ENCODE measurements around the gene NOB1. TPM values are rescaled to one million over a fixed set of nuclear protein-coding genes. Genes with fewer than 3 reads are reported as not detected.
"Not testable (repeated sequence)": the region's sequence is repeated elsewhere in the genome, so short reads cannot be mapped to it uniquely, and the experiment has no call there.

The NOB1 gene
- total and polyA plus RNA-seq, 10 donors = 35.1 to 48.8 (median 41.4) TPM

GRCh38 chr16:69732101-69732500, 22.6 kb downstream of the NOB1 start:
- Histone ChIP-seq H3K36me3 (no peaks in the 10 kb centered on the region), H3K4me3 (no peak overlapping the region), H3K27ac (no peak overlapping the region), H3K4me1 (peaks cover 4 to 15% (median 13%) of the 10 kb centered on the region in 6 donors), H3K9me3 (no peaks in the 10 kb centered on the region), H3K27me3 (replicated peaks in 1 of 7) (no peaks in the 10 kb centered on the region)
- no peak for TF ChIP-seq POLR2AphosphoS5 (IDR thresholded peaks at IDR 0.05)
- TF ChIP-seq CTCF (IDR thresholded peaks at IDR 0.05 in 8 of 11, conservative IDR thresholded peaks at IDR 0.05 in 3 of 11) = no peak
- no peak for TF ChIP-seq POLR2A (IDR thresholded peaks at IDR 0.05)
- intact Hi-C loops (cut with DNase I; ENCODE audit: low total_unique reads) = no loop called here
- no peak for DNase-seq
- 93 to 96% (median 95%) methylated on average over 6 of the region's 6 CpGs for WGBS, 5 donors

GRCh38 chr16:69731280-69731679, 23.4 kb downstream of the NOB1 start:
- H3K36me3 ChIP-seq; intact Hi-C loops (cut with DNase I; ENCODE audit: low total_unique reads); H3K9me3 ChIP-seq; H3K27me3 ChIP-seq (replicated peaks in 1 of 7); H3K4me3 ChIP-seq; DNase-seq; H3K27ac ChIP-seq: not testable (repeated sequence)
- H3K4me1 ChIP-seq = peaks cover 9 to 23% (median 19%) of the 10 kb centered on the region in 6 donors
- WGBS, 5 donors = 78 to 89% (median 88%) methylated on average over 5 of the region's 5 CpGs

- peak; percentile 6 for DNase-seq
- intact Hi-C loops (cut with DNase I; ENCODE audit: low total_unique reads) = not testable (repeated sequence)
These were observed 25.7 kb downstream of the NOB1 start for GRCh38 chr16:69729030-69729429.

GRCh38 chr16:69727916-69728270, 26.8 kb downstream of the NOB1 start:
- WGBS, 5 donors = 76 to 89% (median 85%) methylated on average over 5 of the region's 5 CpGs
- Histone ChIP-seq H3K27ac (peak overlapping the region in 5 of 8 donors; percentile 70 to 89 (median 86)), H3K36me3 (no peaks in the 10 kb centered on the region), H3K27me3 (replicated peaks in 1 of 7) (no peaks in the 10 kb centered on the region), H3K4me3 (peak overlapping the region in 3 of 8 donors; percentile 60 to 72 (median 63)), H3K4me1 (peaks cover 9 to 43% (median 30%) of the 10 kb centered on the region in 6 donors), H3K9me3 (no peaks in the 10 kb centered on the region)
- TF ChIP-seq POLR2AphosphoS5 (IDR thresholded peaks at IDR 0.05) (no peak), CTCF (IDR thresholded peaks at IDR 0.05 in 8 of 11, conservative IDR thresholded peaks at IDR 0.05 in 3 of 11) (no peak), POLR2A (IDR thresholded peaks at IDR 0.05) (no peak)
- intact Hi-C loops (cut with DNase I; ENCODE audit: low total_unique reads) = no loop called here
- DNase-seq = peak; percentile 53

More at GRCh38 chr16:69729030-69729429, 25.7 kb downstream of the NOB1 start:
- H3K4me1 ChIP-seq = peaks cover 9 to 43% (median 30%) of the 10 kb centered on the region in 6 donors
- H3K36me3 ChIP-seq; H3K4me3 ChIP-seq; H3K9me3 ChIP-seq; H3K27ac ChIP-seq; H3K27me3 ChIP-seq (replicated peaks in 1 of 7): not testable (repeated sequence)
- 93 to 97% (median 96%) methylated on average over 4 of the region's 4 CpGs for WGBS, 5 donors

- no peak for TF ChIP-seq CTCF (IDR thresholded peaks at IDR 0.05 in 8 of 11, conservative IDR thresholded peaks at IDR 0.05 in 3 of 11)
- peak in 2 of 3 donors; percentile 10 to 48 for TF ChIP-seq POLR2A (IDR thresholded peaks at IDR 0.05)
- peak; percentile 83 to 91 (median 89) for TF ChIP-seq POLR2AphosphoS5 (IDR thresholded peaks at IDR 0.05)
- intact Hi-C loops (cut with DNase I; ENCODE audit: low total_unique reads) = no loop called here
These were observed 28.2 kb downstream of the NOB1 start, which contains the start of gene NQO1 for GRCh38 chr16:69726313-69727060. TSS of gene NQO1 (minus strand) at chr16:69726560. CDS start at chr16:69726439, 121 bp downstream.

More at GRCh38 chr16:69726313-69727060, 28.2 kb downstream of the NOB1 start, which contains the start of gene NQO1:
- Histone ChIP-seq H3K9me3 (no peaks in the 10 kb centered on the region), H3K4me3 (peak within 1 kb of the TSS; percentile 54 to 72 (median 60)), H3K36me3 (no peaks in the 10 kb centered on the region), H3K4me1 (peaks cover 9 to 43% (median 30%) of the 10 kb centered on the region in 6 donors), H3K27ac (peak within 1 kb of the TSS; percentile 55 to 89 (median 81)), H3K27me3 (replicated peaks in 1 of 7) (no peaks in the 10 kb centered on the region)
- 0 to 2% (median 1%) methylated on average over 27 to 31 of the region's 31 CpGs for WGBS, 5 donors
- peak; percentile 99 for DNase-seq
